ENCODE measurements around the gene LIFR. TPM values are rescaled to one million over a fixed set of nuclear protein-coding genes. Genes with fewer than 3 reads are reported as not detected.

The LIFR gene
- total RNA-seq, 1 experiment from 2014 or later: 10.4 TPM

DNA sequence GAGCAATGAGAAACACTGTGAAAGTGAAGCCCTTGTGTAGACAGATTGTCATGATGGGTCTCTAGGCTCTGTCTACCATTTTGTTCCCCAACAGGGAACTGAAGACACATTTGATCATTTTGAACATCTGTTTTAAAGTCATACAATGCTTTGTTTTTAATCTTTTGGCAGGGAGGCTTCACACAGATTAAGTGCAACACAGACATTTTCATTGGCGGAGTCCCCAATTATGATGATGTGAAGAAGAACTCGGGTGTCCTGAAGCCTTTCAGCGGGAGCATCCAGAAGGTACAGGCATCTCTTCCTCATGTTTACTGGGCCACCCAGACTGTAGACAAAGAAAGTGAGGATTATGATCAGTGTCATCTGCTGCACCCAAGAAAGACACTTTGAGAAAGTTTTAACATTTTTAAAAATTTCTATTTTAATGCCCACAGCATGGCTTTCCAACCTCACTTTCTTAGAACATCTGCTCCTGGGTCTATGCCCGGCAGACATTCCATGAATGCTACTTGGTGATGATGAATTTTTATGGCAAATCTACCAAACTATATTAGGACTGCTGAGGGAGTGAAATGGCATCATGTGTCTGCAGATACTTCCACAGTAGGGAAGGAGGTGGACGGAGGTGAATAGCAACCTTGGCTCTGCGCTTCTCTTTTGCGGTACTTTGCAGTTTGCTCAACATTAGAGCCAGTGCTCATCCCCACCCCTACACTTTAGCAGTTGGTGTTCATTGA, 121.3 kb downstream of the LIFR start:
- no peak for TF ChIP-seq EZH2phosphoT487 (IDR thresholded peaks at IDR 0.05; ENCODE audit: borderline replicate concordance, low read length)
- TF ChIP-seq EZH2 (IDR thresholded peaks at IDR 0.05; ENCODE audit: low read length, unreplicated experiment): no peak
- TF ChIP-seq, protein P1, sequence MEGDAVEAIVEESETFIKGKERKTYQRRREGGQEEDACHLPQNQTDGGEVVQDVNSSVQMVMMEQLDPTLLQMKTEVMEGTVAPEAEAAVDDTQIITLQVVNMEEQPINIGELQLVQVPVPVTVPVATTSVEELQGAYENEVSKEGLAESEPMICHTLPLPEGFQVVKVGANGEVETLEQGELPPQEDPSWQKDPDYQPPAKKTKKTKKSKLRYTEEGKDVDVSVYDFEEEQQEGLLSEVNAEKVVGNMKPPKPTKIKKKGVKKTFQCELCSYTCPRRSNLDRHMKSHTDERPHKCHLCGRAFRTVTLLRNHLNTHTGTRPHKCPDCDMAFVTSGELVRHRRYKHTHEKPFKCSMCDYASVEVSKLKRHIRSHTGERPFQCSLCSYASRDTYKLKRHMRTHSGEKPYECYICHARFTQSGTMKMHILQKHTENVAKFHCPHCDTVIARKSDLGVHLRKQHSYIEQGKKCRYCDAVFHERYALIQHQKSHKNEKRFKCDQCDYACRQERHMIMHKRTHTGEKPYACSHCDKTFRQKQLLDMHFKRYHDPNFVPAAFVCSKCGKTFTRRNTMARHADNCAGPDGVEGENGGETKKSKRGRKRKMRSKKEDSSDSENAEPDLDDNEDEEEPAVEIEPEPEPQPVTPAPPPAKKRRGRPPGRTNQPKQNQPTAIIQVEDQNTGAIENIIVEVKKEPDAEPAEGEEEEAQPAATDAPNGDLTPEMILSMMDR (conservative IDR thresholded peaks at IDR 0.05; ENCODE audit: low read depth, low read length): no peak
- BruUV-seq (replicated peaks): no TSS peak
- Histone ChIP-seq H4K20me1 (ENCODE audit: low read length) (no peaks in the 10 kb centered on the region), H3K9me2 (replicated peaks; ENCODE audit: low read length) (no peaks in the 10 kb centered on the region; the same call in 1 of the 2 replicates), H3K4me3 (ENCODE audit: low read length) (no peak overlapping the region), H3K9ac (ENCODE audit: low read length) (no peak overlapping the region), H3K79me2 (ENCODE audit: low read length) (no peaks in the 10 kb centered on the region), H2AFZ (ENCODE audit: low read length) (no peak overlapping the region), H3K4me2 (ENCODE audit: low read length) (no peak overlapping the region), H3K36me3 (ENCODE audit: low read depth, low read length) (no peaks in the 10 kb centered on the region), H3K4me1 (ENCODE audit: insufficient read depth, low read length) (no peaks in the 10 kb centered on the region), H3K27me3 (ENCODE audit: low read length) (no peaks in the 10 kb centered on the region), H3K9me3 (ENCODE audit: low read length) (no peaks in the 10 kb centered on the region), H3F3A (ENCODE audit: low read length, unreplicated experiment) (no peaks in the 10 kb centered on the region), H3K27ac (ENCODE audit: low read length) (no peak overlapping the region)
- POLR2A ChIA-PET (ENCODE audit: unreplicated experiment): interaction anchor here (0.7 kb wide), 1 partner anchor 323 kb away, joined by 3 read pairs; no protein-coding TSS in a partner anchor
- ATAC-seq (no peak), DNase-seq (no peak)
- CTCF ChIA-PET: no interaction called here
- intact Hi-C loops (cut with micrococcal nuclease): no loop called here

DNA sequence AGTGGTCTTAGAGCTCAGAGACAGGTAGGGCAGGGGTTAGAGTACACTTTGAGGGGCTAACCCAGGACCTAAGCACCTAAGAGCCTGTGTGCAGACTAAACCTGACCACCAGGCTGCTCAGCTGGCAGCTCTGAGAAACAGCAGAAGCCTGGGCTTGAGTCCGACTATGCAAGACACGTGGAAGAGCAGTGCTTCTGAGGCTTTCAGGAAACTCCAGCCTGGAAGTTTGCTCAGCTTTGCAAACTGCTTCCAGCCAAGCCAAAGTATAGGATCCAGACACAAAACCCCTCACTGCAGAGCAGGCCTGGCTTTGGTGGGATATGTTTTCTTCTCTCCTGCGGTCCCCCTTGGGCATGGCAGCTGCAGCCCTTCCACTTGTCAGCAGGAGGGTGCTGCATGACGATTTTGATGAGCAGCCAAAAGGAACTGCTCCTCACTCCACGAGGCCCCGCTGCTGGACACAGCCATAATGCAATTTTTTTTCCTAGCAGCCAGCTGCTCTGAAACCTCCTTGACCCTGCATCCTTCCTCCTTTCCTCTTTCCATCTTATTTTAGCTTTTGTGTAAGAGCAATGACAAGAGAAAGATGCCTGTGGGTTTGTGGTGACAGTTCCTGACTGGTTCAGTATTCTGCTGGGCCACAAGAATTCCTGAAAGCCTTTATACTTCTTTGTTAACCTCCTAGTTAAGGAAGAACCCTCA, 123.1 kb downstream of the LIFR start:
- ATAC-seq: no peak

More for the DNA sequence above, 123.1 kb downstream of the LIFR start:
- BruUV-seq (replicated peaks): no TSS peak
- Histone ChIP-seq H3K27ac (ENCODE audit: low read length) (no peak overlapping the region), H3K9me3 (ENCODE audit: low read length) (no peaks in the 10 kb centered on the region), H3K36me3 (ENCODE audit: low read depth, low read length) (no peaks in the 10 kb centered on the region), H3K4me2 (ENCODE audit: low read length) (no peak overlapping the region), H3K79me2 (ENCODE audit: low read length) (no peaks in the 10 kb centered on the region), H3K9ac (ENCODE audit: low read length) (no peak overlapping the region), H3K4me3 (ENCODE audit: low read length) (no peak overlapping the region), H4K20me1 (ENCODE audit: low read length) (no peaks in the 10 kb centered on the region), H3F3A (ENCODE audit: low read length, unreplicated experiment) (no peaks in the 10 kb centered on the region), H3K9me2 (replicated peaks; ENCODE audit: low read length) (no peaks in the 10 kb centered on the region; the same call in 1 of the 2 replicates), H3K4me1 (ENCODE audit: insufficient read depth, low read length) (no peaks in the 10 kb centered on the region), H2AFZ (ENCODE audit: low read length) (no peak overlapping the region), H3K27me3 (ENCODE audit: low read length) (no peaks in the 10 kb centered on the region)
- DNase-seq: no peak
- TF ChIP-seq, protein P1 (conservative IDR thresholded peaks at IDR 0.05; ENCODE audit: low read depth, low read length): no peak
- no peak for TF ChIP-seq EZH2 (IDR thresholded peaks at IDR 0.05; ENCODE audit: low read length, unreplicated experiment)
- TF ChIP-seq EZH2phosphoT487 (IDR thresholded peaks at IDR 0.05; ENCODE audit: borderline replicate concordance, low read length): no peak
- intact Hi-C loops (cut with micrococcal nuclease): no loop called here
- ChIA-PET CTCF (no interaction called here), POLR2A (ENCODE audit: unreplicated experiment) (no interaction called here)

Data from PC-3 (cell line).